HG03060 (cell line): ENCODE data around the gene HS3ST2.
"Not testable (repeated sequence)": the region's sequence is repeated elsewhere in the genome, so short reads cannot be mapped to it uniquely, and the experiment has no call there.

Source experiments
- ATAC-seq: cut with Tn5 transposase; IDR thresholded peaks from one replicate; pipeline ENCODE4 v1.9.1; 2021; ENCODE audit warnings: low read depth, moderate number of reproducible peaks; ENCODE audit not compliant: unreplicated experiment

Gene HS3ST2

GRCh38 chr16:22928882-22929435 lies 115.0 kb downstream of the HS3ST2 start:
- ATAC-seq, result no peak

DNA sequence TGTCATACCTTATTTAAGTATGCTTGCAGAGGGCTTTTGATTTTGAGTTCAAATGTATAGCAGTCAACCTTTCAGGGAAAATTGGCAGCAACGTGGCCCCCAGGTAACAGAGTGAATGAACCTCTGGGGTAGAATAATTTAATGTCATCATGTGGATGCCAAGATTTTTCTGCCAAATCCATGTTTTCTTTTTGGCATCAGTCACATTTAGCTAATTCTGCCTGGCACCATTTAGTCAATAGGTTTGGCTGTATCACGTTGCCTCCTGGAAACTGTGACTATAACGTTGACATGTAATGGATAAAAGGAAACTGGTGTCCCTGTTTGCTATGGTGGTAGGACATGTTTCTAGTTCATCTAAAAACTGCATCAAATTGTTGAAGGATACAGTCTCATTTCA lies 115.5 kb downstream of the HS3ST2 start:
- ATAC-seq, result no peak

DNA sequence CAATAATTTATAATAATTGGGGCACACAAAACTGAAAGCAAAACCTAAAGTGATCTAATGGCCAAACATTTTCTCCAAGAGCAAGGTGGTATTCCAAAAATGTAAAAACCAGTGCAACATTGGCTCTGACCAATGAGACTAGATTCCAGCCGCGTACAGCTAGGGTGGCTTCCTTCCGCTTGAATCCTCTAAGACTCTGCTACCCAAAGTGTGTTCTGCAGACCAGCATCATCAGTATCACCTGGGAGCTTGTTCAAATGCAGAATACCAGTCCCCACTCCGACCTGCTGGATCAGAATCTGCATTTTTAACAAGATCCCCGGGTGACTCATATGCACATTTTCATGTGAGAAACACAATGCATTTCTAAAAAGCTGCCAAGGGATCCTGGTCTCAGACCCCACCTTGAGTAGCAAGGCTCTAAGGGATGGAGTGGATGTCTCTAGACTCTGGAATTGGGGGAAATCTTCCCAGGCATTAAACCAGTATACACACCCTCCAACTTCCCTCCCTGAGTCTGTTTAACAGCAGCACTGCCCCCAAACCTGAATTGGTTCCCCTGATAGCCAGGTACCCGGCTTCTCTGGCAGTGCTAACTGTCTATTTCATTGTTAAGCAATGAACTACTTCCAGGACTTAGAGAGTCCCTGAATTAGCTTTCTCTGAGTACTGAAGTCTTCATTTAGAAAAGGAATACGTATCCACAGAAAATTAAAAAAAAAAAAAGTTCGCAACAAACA lies 118.2 kb downstream of the HS3ST2 start:
- ATAC-seq, result no peak

GRCh38 chr16:22933173-22933572 lies 119.2 kb downstream of the HS3ST2 start:
- no peak for ATAC-seq

- ATAC-seq, result no peak
Measured at GRCh38 chr16:22934786-22935185, 120.8 kb downstream of the HS3ST2 start.

DNA sequence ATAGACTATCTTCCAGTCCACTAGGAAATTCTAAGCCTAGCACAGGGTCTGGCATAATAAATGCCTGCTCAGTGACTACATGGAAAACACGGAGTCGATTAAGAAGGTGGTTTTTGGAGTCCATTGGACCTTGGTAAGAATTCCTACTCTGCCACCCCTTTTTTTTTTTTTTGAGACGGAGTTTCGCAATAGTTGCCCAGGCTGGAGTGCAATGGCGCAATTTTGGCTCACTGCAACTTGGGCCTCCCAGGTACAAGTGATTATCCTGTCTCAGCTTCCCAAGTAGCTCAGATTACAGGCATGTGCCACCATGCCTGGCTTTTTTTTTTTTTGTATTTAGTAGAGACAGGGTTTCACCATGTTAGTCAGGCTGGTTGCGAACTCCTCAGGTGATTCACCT lies 123.2 kb downstream of the HS3ST2 start:
- ATAC-seq, result no peak

- no peak for ATAC-seq
Measured at GRCh38 chr16:22938647-22939046, 124.7 kb downstream of the HS3ST2 start.

- ATAC-seq, result not testable (repeated sequence)
Measured at GRCh38 chr16:22939744-22940363, 125.9 kb downstream of the HS3ST2 start.

DNA sequence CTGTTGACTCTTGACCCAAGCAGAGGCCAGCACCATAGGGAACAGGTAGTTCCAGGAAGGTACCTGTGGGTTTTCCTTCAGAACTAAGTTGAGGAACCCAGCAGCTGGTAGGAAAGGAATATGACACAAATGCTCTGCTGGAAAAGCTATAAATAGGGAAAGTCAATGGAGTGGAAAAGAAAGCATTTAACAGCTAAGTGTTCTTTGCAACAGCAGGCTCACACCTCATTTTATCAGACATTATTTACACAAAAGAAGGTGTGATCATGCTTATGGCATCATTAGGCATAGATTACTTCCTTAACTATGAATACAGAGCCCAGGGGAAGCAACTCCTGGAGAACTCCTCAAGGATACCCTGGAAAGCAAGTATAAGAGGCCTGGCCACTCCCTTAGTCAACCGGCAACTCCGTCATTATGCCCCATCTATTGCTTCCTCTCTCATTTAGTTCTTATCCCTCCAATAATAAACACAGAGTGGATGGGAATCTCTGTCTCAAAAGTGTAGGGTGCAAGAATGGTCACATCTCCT lies 128.1 kb downstream of the HS3ST2 start:
- ATAC-seq, result no peak

GRCh38 chr16:22942811-22943210 lies 128.8 kb downstream of the HS3ST2 start:
- no peak for ATAC-seq

DNA sequence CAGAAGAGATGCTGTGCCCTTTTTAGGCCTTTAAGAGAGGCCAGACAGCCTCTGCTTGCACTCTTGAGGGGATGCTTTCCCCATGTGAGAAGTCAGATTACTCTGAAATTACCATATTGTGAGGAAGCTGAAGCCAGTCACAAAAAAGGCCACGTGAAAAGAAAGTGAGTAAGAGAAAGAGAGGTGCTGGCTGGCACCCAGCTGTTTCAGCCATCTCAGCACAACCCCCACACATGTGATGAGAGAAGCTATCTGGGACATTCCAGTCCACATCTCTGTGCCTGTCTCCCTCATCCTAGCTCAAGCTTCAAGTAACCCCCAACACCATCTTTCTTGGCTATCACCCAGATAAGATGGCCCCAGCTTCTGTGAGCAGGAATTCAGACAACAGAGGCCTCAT lies 131.4 kb downstream of the HS3ST2 start:
- no peak for ATAC-seq

GRCh38 chr16:22946433-22946832 lies 132.5 kb downstream of the HS3ST2 start:
- ATAC-seq, result no peak

- ATAC-seq, result no peak
Measured at GRCh38 chr16:22948058-22948602, 134.2 kb downstream of the HS3ST2 start.

DNA sequence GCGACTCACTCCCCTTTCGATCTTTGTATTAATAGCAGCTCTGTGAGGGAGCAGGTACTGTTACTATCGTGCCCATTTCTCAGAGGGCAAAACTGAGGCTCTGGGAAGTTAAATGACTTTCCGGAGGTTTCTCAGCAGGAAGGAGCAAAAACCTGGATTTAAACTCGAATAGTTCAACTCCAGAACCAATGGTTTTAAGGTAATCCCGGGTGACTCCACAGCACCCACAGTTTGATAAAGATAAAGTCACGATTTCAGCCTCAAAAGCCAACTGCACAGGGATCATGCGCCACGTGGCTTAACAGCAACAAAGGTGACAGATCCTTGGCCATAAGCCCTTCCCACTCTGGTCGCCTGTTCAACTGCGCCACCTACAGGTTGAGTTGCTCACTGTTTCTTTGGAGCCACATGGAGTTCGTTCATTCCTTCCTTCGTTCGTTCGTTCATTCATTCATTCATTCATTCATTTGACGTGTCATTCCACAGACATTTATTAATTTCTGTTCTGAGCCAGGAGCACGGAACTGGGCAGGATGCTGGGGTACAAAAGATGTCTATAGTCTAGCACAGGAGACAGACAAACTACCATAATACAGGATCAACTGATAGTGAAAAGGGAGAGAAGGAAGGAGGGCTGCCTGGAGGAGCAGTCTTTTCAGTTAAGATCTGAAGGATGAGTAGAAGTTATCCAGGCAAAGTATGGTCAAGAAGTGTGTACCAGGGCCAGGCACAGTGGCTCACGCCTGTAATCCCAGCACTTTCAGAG lies 134.8 kb downstream of the HS3ST2 start:
- no peak for ATAC-seq

DNA sequence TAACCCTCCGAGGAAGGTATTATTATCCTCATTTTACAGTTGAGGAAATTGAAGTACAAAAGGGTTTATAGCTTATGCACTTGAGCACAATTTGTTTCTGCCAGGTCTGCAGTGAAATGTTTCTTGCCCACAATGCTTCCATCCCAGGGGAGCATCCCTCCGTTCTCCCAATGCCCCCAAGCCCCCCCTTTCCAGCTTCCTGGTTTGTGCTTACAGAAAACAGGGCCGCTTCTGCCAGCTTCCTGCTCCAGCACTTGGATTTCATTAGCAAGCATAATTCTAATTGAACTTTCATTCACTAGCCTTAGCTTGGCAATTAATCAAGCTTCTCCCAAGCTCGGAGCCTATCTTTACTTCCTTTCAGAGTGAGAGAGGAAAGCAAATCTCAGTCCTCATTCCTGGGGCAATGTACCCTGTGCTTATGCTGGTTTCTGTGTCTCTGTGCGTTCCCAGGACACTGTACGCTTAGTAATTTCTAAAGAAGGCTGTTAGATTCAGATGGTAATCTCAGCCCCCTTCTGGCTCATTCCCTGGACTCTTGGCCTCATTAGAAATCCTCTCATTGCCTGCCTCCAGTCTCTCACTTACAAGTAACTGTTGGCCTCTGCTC lies 141.6 kb downstream of the HS3ST2 start:
- ATAC-seq, result no peak

DNA sequence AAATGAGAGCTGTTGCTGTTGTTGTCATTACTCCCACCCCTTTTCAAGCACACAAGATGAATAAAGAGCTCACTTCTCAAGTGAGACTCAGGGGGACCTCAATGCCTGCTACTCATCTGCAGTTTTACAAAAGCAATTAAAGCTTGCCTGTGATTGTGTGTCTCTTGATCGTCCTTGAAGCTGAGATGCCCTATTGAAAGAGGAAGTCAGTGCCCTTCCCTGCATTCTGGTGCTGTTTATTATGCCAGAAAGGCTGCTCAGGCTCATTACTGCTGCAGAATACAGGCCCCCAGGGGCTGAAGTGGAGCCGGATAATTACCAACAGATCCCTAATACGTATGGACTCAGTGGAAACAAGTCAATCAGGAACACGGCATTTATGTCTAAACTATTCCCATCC lies 147.2 kb downstream of the HS3ST2 start:
- no peak for ATAC-seq

- no peak for ATAC-seq
Measured at GRCh38 chr16:22962905-22963304, 148.9 kb downstream of the HS3ST2 start.
